GM19240 (cell line): ENCODE data around the gene CCDC160.

Experiments used
- DNase-seq: peaks from one replicate; pipeline ENCODE4 v3.0.0; 2011; ENCODE audit warnings: low spot score; ENCODE audit not compliant: insufficient read length

The CCDC160 gene

DNA sequence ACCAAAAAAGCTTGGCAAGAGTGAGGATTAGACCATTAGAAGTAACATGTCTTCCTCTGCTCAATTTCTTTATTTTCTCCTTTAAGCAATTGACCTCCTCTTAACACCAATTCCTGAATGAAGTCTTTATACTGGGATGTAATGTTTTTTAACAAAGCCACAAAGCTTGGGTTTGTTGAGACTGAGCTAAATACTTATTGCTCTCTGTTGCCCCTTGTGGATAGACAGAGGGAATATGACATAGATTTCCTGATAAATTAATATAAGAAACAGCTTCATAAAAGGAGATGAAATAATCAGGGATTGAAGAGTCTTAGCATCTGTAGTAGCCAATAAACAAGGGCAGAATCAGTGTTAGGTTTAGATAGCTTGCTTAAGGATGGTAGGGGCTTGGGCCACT lies 57.6 kb downstream of the CCDC160 start:
- no peak for DNase-seq
